Activated CD8-positive, alpha-beta T cell treated with anti-CD3 and anti-CD28 coated beads, Interleukin-2, amount 10 ng/mL, durations not matched to agents 7 days and 5 days (primary cell): ENCODE measurements around the gene SMIM21. TPM values are rescaled to one million over a fixed set of nuclear protein-coding genes. Genes with fewer than 3 reads are reported as not detected.

Experiments
- ATAC-seq: fragments of 150-1000 bp; cut with Tn5 transposase; one replicate; pipeline ENCODE4 v1.10.0; 2021; ENCODE audit warnings: moderate library complexity
- CTCF ChIA-PET: fragments of 350-600 bp; sonication (Branson Sonifier 250); formaldehyde crosslinking; loops from one replicate; lab custom pipeline; 2021; ENCODE audit warnings: antibody characterized with exemption; lab: Charles Lee
- POLR2A ChIA-PET: fragments of 350-600 bp; sonication (Branson Sonifier 250); formaldehyde crosslinking; loops from one replicate; lab custom pipeline; 2021; ENCODE audit warnings: antibody characterized with exemption; lab: Charles Lee
- DNase-seq: peaks from one replicate; pipeline ENCODE4 v3.0.0-alpha.2; 2020
- H3K27ac Mint-ChIP-seq: one replicate; pipeline ENCODE4 v1.8.0; 2021; ENCODE audit warnings: mild to moderate bottlenecking, mixed read lengths
- H3K27me3 Mint-ChIP-seq: one replicate; pipeline ENCODE4 v1.8.0; 2021; ENCODE audit warnings: low read depth, mixed read lengths
- H3K36me3 Mint-ChIP-seq: one replicate; pipeline ENCODE4 v1.8.0; 2021; ENCODE audit warnings: low read depth, mixed read lengths
- H3K4me1 Mint-ChIP-seq: one replicate; pipeline ENCODE4 v1.8.0; 2021; ENCODE audit warnings: low read depth, mixed read lengths
- H3K4me3 Mint-ChIP-seq: one replicate; pipeline ENCODE4 v1.8.0; 2021; ENCODE audit warnings: mild to moderate bottlenecking, mixed read lengths
- H3K9me3 Mint-ChIP-seq: one replicate; pipeline ENCODE4 v1.8.0; 2022; ENCODE audit warnings: mixed read lengths; ENCODE audit not compliant: insufficient read depth
- total RNA-seq, 2 experiments: library from RNA; stranded (reverse); gene quantifications; one replicate each; pipeline ENCODE4 v1.2.3, GENCODE V29; 2021

SMIM21 gene
- total RNA-seq, 2 experiments from 2014 or later, result not detected

DNA sequence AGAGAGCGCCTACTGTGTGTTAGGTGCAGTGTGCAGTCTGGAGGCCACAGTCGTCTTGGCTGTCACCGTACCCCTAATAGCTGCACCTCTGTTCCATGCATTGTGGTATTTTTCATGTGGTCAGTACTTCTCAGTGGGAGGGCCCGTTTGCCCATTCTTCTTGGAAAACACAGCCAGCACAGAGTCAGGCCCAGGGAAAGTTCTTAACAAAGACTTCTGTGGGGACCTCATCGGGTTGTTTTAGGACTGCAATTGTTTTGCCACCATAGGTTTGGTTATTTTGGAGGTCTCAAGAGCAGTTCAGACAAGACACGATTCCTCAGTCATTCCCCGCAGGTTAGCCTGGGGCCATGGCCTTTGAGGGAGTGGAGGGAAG is 62.3 kb downstream of the SMIM21 start:
- no peak overlapping the region for H3K27ac Mint-ChIP-seq
- POLR2A ChIA-PET, result interaction anchor here (0.7 kb wide), 1 partner anchor 69 kb away, joined by 3 read pairs; no protein-coding TSS in a partner anchor
- CTCF ChIA-PET, result no interaction called here
- no peak overlapping the region for H3K4me3 Mint-ChIP-seq
- ATAC-seq (no peak), DNase-seq (no peak)
- no peaks in the 10 kb centered on the region for H3K9me3 Mint-ChIP-seq
- no peaks in the 10 kb centered on the region for H3K36me3 Mint-ChIP-seq
- H3K27me3 Mint-ChIP-seq, result no peaks in the 10 kb centered on the region
- no peaks in the 10 kb centered on the region for H3K4me1 Mint-ChIP-seq

- POLR2A ChIA-PET, result no interaction called here
- H3K36me3 Mint-ChIP-seq, result no peaks in the 10 kb centered on the region
- no peak for ATAC-seq
Measured at GRCh38 chr18:75364512-75365253, 62.8 kb downstream of the SMIM21 start.

DNA sequence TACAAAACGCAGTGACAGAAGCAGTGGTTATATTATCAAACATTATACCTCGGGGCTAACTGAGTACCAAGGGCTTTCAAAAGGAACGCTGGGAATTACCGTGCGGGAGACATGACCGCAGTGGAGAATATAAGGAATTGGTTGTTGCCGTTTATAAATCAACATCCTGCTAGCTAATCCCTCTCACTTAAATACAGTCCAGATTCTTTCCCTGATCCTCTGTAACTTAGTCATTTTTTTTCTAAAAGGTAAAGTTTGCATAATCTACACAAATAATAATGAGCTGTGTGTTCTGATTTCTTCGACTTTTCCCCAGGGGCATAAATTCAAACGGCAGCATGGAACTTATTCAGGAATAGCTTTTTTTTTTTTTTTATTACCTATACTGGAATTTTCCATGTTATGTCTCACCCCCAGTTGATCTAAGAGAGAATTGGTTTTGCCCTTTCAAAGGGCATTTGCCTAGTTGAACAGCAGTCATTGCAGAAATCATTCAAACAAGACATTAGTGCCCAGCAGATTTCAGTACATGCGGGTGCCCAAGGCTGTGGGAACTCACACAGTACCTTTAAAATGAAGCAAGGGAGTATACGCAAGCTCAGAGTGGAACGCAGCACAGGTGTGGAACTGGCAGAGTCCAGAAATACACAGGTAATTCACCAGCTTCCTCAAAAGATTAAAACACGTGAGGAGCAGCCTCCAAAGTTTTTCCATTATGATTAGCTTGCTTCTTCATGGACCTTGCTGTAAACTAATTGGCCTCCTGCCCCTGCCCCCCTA is 63.9 kb downstream of the SMIM21 start:
- H3K4me3 Mint-ChIP-seq, result no peak overlapping the region
- no peaks in the 10 kb centered on the region for H3K27me3 Mint-ChIP-seq
- no peaks in the 10 kb centered on the region for H3K9me3 Mint-ChIP-seq
- DNase-seq, result no peak
- CTCF ChIA-PET, result no interaction called here
- no peak for ATAC-seq
- H3K27ac Mint-ChIP-seq, result no peak overlapping the region
- H3K36me3 Mint-ChIP-seq, result no peaks in the 10 kb centered on the region
- no peaks in the 10 kb centered on the region for H3K4me1 Mint-ChIP-seq
- POLR2A ChIA-PET, result no interaction called here

More at GRCh38 chr18:75364512-75365253, 62.8 kb downstream of the SMIM21 start:
- CTCF ChIA-PET, result no interaction called here
- no peaks in the 10 kb centered on the region for H3K9me3 Mint-ChIP-seq
- H3K27me3 Mint-ChIP-seq, result no peaks in the 10 kb centered on the region
- H3K4me1 Mint-ChIP-seq, result no peaks in the 10 kb centered on the region
- no peak overlapping the region for H3K4me3 Mint-ChIP-seq
- no peak overlapping the region for H3K27ac Mint-ChIP-seq
- no peak for DNase-seq

GRCh38 chr18:75362435-75362834 is 65.1 kb downstream of the SMIM21 start:
- H3K27me3 Mint-ChIP-seq, result no peaks in the 10 kb centered on the region
- DNase-seq (no peak), ATAC-seq (no peak)
- no peaks in the 10 kb centered on the region for H3K4me1 Mint-ChIP-seq
- no peak overlapping the region for H3K27ac Mint-ChIP-seq
- H3K36me3 Mint-ChIP-seq, result no peaks in the 10 kb centered on the region
- H3K4me3 Mint-ChIP-seq, result no peak overlapping the region
- no peaks in the 10 kb centered on the region for H3K9me3 Mint-ChIP-seq
- POLR2A ChIA-PET, result no interaction called here
- CTCF ChIA-PET, result no interaction called here

DNA sequence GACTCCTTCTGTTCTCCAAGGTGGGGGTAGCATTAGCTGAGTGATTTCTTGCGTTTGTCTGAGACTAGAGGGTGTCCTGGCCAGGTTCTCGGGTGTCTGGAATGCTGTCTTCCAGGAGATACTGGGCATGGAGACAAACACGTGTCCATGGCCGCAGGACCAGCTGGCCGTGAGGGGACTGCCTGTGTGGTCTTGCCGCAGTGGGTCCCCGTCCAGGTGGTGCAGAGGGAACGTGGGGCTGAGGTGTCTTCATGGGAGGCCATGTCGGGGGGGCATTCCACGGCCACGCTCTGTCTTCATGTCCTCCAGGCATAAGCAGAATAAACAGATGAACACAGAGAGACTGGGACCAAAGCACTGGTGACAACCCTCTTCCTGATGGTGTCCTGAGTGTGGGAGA is 66.6 kb downstream of the SMIM21 start:
- DNase-seq (no peak), ATAC-seq (no peak)
- H3K9me3 Mint-ChIP-seq, result no peaks in the 10 kb centered on the region
- ChIA-PET CTCF (no interaction called here), POLR2A (no interaction called here)
- no peaks in the 10 kb centered on the region for H3K36me3 Mint-ChIP-seq
- no peak overlapping the region for H3K4me3 Mint-ChIP-seq
- no peaks in the 10 kb centered on the region for H3K4me1 Mint-ChIP-seq
- H3K27me3 Mint-ChIP-seq, result no peaks in the 10 kb centered on the region
- H3K27ac Mint-ChIP-seq, result no peak overlapping the region

DNA sequence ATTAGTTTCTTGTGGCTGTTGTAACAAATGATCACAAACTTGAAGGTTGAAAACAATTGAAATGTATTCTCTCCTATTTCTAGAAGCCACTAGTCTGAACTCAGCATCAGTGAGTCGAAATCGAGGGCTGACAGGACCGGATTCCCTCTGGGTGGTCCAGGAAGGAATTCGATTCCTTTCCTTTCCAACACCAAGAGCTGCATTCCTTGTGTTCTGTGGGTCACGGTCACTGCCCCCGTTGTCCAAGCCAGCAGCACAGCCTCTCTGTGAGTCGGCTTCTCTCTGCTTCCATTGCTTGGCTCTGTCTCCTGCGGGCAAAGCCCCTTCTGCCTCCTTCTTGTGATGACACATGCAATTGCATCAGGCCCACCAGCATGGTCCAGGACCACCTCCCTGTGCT is 67.3 kb downstream of the SMIM21 start:
- ChIA-PET CTCF (no interaction called here), POLR2A (no interaction called here)
- H3K9me3 Mint-ChIP-seq, result no peaks in the 10 kb centered on the region
- no peak for ATAC-seq
- DNase-seq, result no peak
- no peak overlapping the region for H3K27ac Mint-ChIP-seq
- no peak overlapping the region for H3K4me3 Mint-ChIP-seq
- no peaks in the 10 kb centered on the region for H3K36me3 Mint-ChIP-seq
- no peaks in the 10 kb centered on the region for H3K4me1 Mint-ChIP-seq
- H3K27me3 Mint-ChIP-seq, result no peaks in the 10 kb centered on the region

Other genes with a start within 250 kb of the SMIM21 start
- 10 to 100 TPM; 21.8 to 21.9 TPM for gene PTGR3, start 218.6 kb downstream of the SMIM21 start, total RNA-seq
- 10 to 100 TPM; 16.7 to 16.8 TPM for gene TSHZ1, start 216.9 kb downstream of the SMIM21 start, total RNA-seq